Lower lobe of right lung (tissue), 2 donors: ENCODE measurements around the gene AMPD1. TPM values are rescaled to one million over a fixed set of nuclear protein-coding genes. Genes with fewer than 3 reads are reported as not detected.

Experiments used
- ATAC-seq, 2 donors: fragments of 200-7000 bp; cut with Tn5 transposase; one replicate each; pipeline ENCODE4 v1.9.1; 2020 to 2022; ENCODE audit warnings: mild to moderate bottlenecking in 2 of 2, moderate library complexity in 2 of 2
- DNase-seq: peaks from one replicate; pipeline ENCODE4 v3.0.0-alpha.2; 2020
- H3K27ac ChIP-seq: fragments of 200-600 bp; one replicate; pipeline ENCODE4 v1.8.0; 2022
- H3K27me3 ChIP-seq: fragments of 200-600 bp; one replicate; pipeline ENCODE4 v1.8.0; 2022; ENCODE audit warnings: low read depth
- H3K36me3 ChIP-seq: fragments of 200-600 bp; one replicate; pipeline ENCODE4 v1.8.0; 2022; ENCODE audit warnings: mild to moderate bottlenecking
- H3K4me1 ChIP-seq: fragments of 200-600 bp; one replicate; pipeline ENCODE4 v1.8.0; 2022
- H3K4me3 ChIP-seq: fragments of 200-600 bp; one replicate; pipeline ENCODE4 v1.8.0; 2022; ENCODE audit warnings: mild to moderate bottlenecking
- H3K9me3 ChIP-seq: fragments of 200-600 bp; one replicate; pipeline ENCODE4 v1.8.0; 2022
- intact Hi-C: fragments of 100-400 bp; cut with DNase I; formaldehyde crosslinking; loops from one replicate; pipeline ENCODE4 v1.11.0; 2022
- total RNA-seq: library from RNA; stranded (reverse); fragmentation: NEBNext Ultra II Directional; extraction: Animal tissue kit (Norgen Biotek cat#: 25700); gene quantifications from one replicate; pipeline ENCODE4 v1.2.1, GENCODE V29; 2021
- TF ChIP-seq, protein P1 (sequence below): fragments of 200-600 bp; IDR thresholded peaks from one replicate; pipeline ENCODE4 v1.8.0; 2022; ENCODE audit warnings: antibody characterized with exemption, mild to moderate bottlenecking
- donor health status: DM: no; HTN: yes; CAD: no; lungs with severe emphysema.

The AMPD1 gene
- total RNA-seq, 1 donor from 2014 or later = 0.21 TPM

- Histone ChIP-seq H3K4me3 (no peak overlapping the region), H3K36me3 (peaks cover 87% of the 10 kb centered on the region), H3K9me3 (no peaks in the 10 kb centered on the region), H3K27ac (no peak overlapping the region), H3K27me3 (no peaks in the 10 kb centered on the region), H3K4me1 (peaks cover 10% of the 10 kb centered on the region)
- intact Hi-C loops = no loop called here
- DNase-seq (no peak), ATAC-seq (no peak)
- TF ChIP-seq, protein P1, sequence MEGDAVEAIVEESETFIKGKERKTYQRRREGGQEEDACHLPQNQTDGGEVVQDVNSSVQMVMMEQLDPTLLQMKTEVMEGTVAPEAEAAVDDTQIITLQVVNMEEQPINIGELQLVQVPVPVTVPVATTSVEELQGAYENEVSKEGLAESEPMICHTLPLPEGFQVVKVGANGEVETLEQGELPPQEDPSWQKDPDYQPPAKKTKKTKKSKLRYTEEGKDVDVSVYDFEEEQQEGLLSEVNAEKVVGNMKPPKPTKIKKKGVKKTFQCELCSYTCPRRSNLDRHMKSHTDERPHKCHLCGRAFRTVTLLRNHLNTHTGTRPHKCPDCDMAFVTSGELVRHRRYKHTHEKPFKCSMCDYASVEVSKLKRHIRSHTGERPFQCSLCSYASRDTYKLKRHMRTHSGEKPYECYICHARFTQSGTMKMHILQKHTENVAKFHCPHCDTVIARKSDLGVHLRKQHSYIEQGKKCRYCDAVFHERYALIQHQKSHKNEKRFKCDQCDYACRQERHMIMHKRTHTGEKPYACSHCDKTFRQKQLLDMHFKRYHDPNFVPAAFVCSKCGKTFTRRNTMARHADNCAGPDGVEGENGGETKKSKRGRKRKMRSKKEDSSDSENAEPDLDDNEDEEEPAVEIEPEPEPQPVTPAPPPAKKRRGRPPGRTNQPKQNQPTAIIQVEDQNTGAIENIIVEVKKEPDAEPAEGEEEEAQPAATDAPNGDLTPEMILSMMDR = no peak
These were observed 15.0 kb upstream of the AMPD1 start for GRCh38 chr1:114710360-114710759.

- no peak overlapping the region for H3K27ac ChIP-seq
- H3K27me3 ChIP-seq = no peaks in the 10 kb centered on the region
- intact Hi-C loops = no loop called here
- DNase-seq = no peak
- no peaks in the 10 kb centered on the region for H3K4me1 ChIP-seq
- H3K4me3 ChIP-seq = no peak overlapping the region
- H3K36me3 ChIP-seq = peaks cover 78% of the 10 kb centered on the region
- ATAC-seq = no peak
- H3K9me3 ChIP-seq = no peaks in the 10 kb centered on the region
- TF ChIP-seq, protein P1 = no peak
These were observed 12.3 kb upstream of the AMPD1 start for GRCh38 chr1:114707604-114708003.

- Histone ChIP-seq H3K27me3 (no peaks in the 10 kb centered on the region), H3K27ac (no peak overlapping the region), H3K36me3 (peaks cover 39% of the 10 kb centered on the region), H3K9me3 (no peaks in the 10 kb centered on the region), H3K4me1 (no peaks in the 10 kb centered on the region), H3K4me3 (no peak overlapping the region)
- ATAC-seq = no peak
- TF ChIP-seq, protein P1 = no peak
- intact Hi-C loops = no loop called here
- no peak for DNase-seq
These were observed 7.9 kb upstream of the AMPD1 start for GRCh38 chr1:114703242-114703641.

GRCh38 chr1:114702737-114703136, 7.4 kb upstream of the AMPD1 start:
- Histone ChIP-seq H3K4me1 (no peaks in the 10 kb centered on the region), H3K27me3 (no peaks in the 10 kb centered on the region), H3K9me3 (no peaks in the 10 kb centered on the region), H3K4me3 (no peak overlapping the region), H3K27ac (no peak overlapping the region), H3K36me3 (peaks cover 34% of the 10 kb centered on the region)
- DNase-seq (no peak), ATAC-seq (no peak)
- TF ChIP-seq, protein P1 = no peak
- intact Hi-C loops = no loop called here

DNA sequence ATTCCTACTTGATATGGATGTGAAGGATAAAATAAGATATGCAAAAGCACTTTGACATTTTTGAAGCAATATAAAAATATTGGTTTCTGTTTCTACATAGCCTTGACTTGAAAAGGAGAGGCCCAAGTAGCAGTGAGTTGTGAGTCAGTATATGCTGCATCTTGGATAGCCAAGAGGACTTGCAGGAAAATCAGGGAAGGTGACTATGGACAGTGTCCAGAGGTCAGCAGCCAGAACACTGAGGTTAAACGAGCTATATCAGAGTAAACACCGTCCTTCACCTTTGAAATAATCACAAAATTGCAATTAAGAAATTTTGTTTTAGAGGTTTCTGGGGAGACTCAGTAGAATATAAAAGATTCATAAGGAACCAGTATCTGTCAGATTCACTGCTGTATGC, 6.6 kb upstream of the AMPD1 start:
- Histone ChIP-seq H3K36me3 (peaks cover 26% of the 10 kb centered on the region), H3K4me1 (no peaks in the 10 kb centered on the region), H3K4me3 (no peak overlapping the region), H3K9me3 (no peaks in the 10 kb centered on the region), H3K27me3 (no peaks in the 10 kb centered on the region), H3K27ac (no peak overlapping the region)
- intact Hi-C loops = no loop called here
- no peak for ATAC-seq
- TF ChIP-seq, protein P1 = no peak
- DNase-seq = no peak
